ENCODE data around the gene SPOCK1. TPM values are rescaled to one million over a fixed set of nuclear protein-coding genes. Genes with fewer than 3 reads are reported as not detected.

SPOCK1 gene
- total and polyA plus RNA-seq, 2 donors (not counting 3 experiments of a cell fraction or from before 2014, with no cell fraction given) = 144 to 280 TPM

GRCh38 chr5:137092831-137093230, 406.3 kb downstream of the SPOCK1 start:
- no peak overlapping the region for H3K9ac ChIP-seq (replicated peaks; ENCODE audit: extremely low read depth, insufficient read depth, low read length)
- H3K4me2 ChIP-seq (ENCODE audit: insufficient read depth, low read length) = no peak overlapping the region
- no TSS peak for BruUV-seq (replicated peaks)
- H3K27me3 ChIP-seq (ENCODE audit: control insufficient read depth in 2 of 2, insufficient read depth in 2 of 2, low read length in 2 of 2) = no peaks in the 10 kb centered on the region
- ChIA-PET POLR2A (no interaction called here), CTCF (no interaction called here)
- H3K4me3 ChIP-seq (replicated peaks in 1 of 3; ENCODE audit: insufficient read depth in 1 of 3, low read depth in 1 of 3, low read length in 3 of 3) = no peak overlapping the region
- intact Hi-C loops (cut with micrococcal nuclease) (no loop called here), dilution Hi-C loops (cut with MboI; ENCODE audit: extremely low pct_ligation_motif_present, low sequenced_read_pairs) (no loop called here)
- H3K79me2 ChIP-seq (ENCODE audit: control insufficient read depth, insufficient read depth, low read length) = no peaks in the 10 kb centered on the region
- H3K9me1 ChIP-seq (replicated peaks; ENCODE audit: control insufficient read depth, extremely low read depth, insufficient read depth, low read length) = no peaks in the 10 kb centered on the region
- H3K9me3 ChIP-seq (replicated peaks; ENCODE audit: control insufficient read depth, insufficient read depth, low read length) = no peaks in the 10 kb centered on the region
- no peaks in the 10 kb centered on the region for H3K4me1 ChIP-seq (ENCODE audit: control insufficient read depth, extremely low read depth, insufficient read depth, low read length)
- no peaks in the 10 kb centered on the region for H4K20me1 ChIP-seq (replicated peaks; ENCODE audit: control insufficient read depth, extremely low read depth, insufficient read depth, low read length)
- H2AFZ ChIP-seq (ENCODE audit: low read depth, low read length) = no peak overlapping the region
- TF ChIP-seq MAX (IDR thresholded peaks at IDR 0.05; ENCODE audit: insufficient read depth, insufficient read length) = no peak
- TF ChIP-seq, protein P1, sequence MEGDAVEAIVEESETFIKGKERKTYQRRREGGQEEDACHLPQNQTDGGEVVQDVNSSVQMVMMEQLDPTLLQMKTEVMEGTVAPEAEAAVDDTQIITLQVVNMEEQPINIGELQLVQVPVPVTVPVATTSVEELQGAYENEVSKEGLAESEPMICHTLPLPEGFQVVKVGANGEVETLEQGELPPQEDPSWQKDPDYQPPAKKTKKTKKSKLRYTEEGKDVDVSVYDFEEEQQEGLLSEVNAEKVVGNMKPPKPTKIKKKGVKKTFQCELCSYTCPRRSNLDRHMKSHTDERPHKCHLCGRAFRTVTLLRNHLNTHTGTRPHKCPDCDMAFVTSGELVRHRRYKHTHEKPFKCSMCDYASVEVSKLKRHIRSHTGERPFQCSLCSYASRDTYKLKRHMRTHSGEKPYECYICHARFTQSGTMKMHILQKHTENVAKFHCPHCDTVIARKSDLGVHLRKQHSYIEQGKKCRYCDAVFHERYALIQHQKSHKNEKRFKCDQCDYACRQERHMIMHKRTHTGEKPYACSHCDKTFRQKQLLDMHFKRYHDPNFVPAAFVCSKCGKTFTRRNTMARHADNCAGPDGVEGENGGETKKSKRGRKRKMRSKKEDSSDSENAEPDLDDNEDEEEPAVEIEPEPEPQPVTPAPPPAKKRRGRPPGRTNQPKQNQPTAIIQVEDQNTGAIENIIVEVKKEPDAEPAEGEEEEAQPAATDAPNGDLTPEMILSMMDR (IDR thresholded peaks at IDR 0.05; ENCODE audit: extremely low read depth in 1 of 2, insufficient read depth in 1 of 2, low read depth in 1 of 2, low read length in 2 of 2) = no peak
- no peak for TF ChIP-seq GATA2 (IDR thresholded peaks at IDR 0.05; ENCODE audit: insufficient read depth, insufficient read length, low read depth, low read length)
- TF ChIP-seq JUN (IDR thresholded peaks at IDR 0.05; ENCODE audit: borderline replicate concordance, insufficient read depth, insufficient read length, low read depth) = no peak
- no peak for TF ChIP-seq POLR2AphosphoS5 (IDR thresholded peaks at IDR 0.05; ENCODE audit: insufficient read depth, low read depth, low read length)
- TF ChIP-seq POLR2A (IDR thresholded peaks at IDR 0.05; ENCODE audit: low read depth, low read length) = no peak
- TF ChIP-seq MYC (IDR thresholded peaks at IDR 0.05; ENCODE audit: low read depth, low read length) = no peak
- TF ChIP-seq EZH2 (IDR thresholded peaks at IDR 0.05; ENCODE audit: borderline replicate concordance, low read depth, low read length, severe bottlenecking) = no peak
- no peak for TF ChIP-seq FOS (IDR thresholded peaks at IDR 0.05; ENCODE audit: borderline replicate concordance, insufficient read depth, low read length)
- no peak for DNase-seq (ENCODE audit: low read depth, low spot score)
- no peak for FAIRE-seq
- H3K36me3 ChIP-seq (ENCODE audit: control insufficient read depth in 2 of 2, extremely low read depth in 1 of 2, insufficient read depth in 2 of 2, low read length in 2 of 2) = no peaks in the 10 kb centered on the region
- H3K27ac ChIP-seq (ENCODE audit: insufficient read depth, low read depth, low read length) = no peak overlapping the region

All from endothelial cell of umbilical vein (primary cell).